Thyroid gland (tissue), 4 donors: ENCODE data around the gene PTN.

ENCODE experiments used
- POLR2A ChIP-seq, 2 donors: fragments of 450-650 bp; IDR thresholded peaks; one replicate each; pipeline ENCODE4 v1.6.1; 2017; ENCODE audit warnings: antibody characterized with exemption in 2 of 2, mild to moderate bottlenecking in 2 of 2, moderate library complexity in 1 of 2
- TF ChIP-seq, protein P1 (sequence below), 6 experiments: fragments of 200-600 bp in 3 of 6; fragments of 450-650 bp in 3 of 6; sonication (generic) in 3 of 6; IDR thresholded peaks; one replicate each; pipeline ENCODE4 v1.5.1; 2016 to 2019; ENCODE audit warnings: antibody characterized with exemption in 6 of 6, mild to moderate bottlenecking in 2 of 6, inconsistent platforms in 1 of 6, moderate library complexity in 1 of 6

DNA sequence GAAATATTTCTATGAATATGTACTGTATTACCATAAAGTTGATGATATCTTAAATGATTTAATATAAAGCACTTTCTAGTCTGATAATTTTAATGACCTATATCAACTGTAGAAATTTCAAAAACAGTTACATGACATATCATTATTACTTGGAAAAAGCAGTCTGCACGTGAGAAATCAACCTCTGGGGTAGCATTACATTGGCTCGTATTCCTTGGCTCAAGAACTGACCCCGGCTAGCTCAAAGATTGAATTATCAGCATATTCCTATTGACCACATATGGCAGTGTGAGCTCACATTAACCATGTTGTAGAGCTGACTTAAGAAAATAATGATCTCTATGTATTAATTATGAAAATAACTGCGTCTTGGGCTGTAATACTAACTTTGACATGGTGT lies 139.3 kb downstream of the PTN start:
- TF ChIP-seq, protein P1, sequence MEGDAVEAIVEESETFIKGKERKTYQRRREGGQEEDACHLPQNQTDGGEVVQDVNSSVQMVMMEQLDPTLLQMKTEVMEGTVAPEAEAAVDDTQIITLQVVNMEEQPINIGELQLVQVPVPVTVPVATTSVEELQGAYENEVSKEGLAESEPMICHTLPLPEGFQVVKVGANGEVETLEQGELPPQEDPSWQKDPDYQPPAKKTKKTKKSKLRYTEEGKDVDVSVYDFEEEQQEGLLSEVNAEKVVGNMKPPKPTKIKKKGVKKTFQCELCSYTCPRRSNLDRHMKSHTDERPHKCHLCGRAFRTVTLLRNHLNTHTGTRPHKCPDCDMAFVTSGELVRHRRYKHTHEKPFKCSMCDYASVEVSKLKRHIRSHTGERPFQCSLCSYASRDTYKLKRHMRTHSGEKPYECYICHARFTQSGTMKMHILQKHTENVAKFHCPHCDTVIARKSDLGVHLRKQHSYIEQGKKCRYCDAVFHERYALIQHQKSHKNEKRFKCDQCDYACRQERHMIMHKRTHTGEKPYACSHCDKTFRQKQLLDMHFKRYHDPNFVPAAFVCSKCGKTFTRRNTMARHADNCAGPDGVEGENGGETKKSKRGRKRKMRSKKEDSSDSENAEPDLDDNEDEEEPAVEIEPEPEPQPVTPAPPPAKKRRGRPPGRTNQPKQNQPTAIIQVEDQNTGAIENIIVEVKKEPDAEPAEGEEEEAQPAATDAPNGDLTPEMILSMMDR (IDR thresholded peaks at IDR 0.05): no peak
- no peak for TF ChIP-seq POLR2A (IDR thresholded peaks at IDR 0.05)
